Left colon (tissue), 2 donors: ENCODE results near the gene DNAH2. TPM values are rescaled to one million over a fixed set of nuclear protein-coding genes. Genes with fewer than 3 reads are reported as not detected.
"Not testable (repeated sequence)": the region's sequence is repeated elsewhere in the genome, so short reads cannot be mapped to it uniquely, and the experiment has no call there.

ENCODE experiments used
- ATAC-seq: fragments of 200-7000 bp; cut with Tn5 transposase; one replicate; pipeline ENCODE4 v1.9.1; 2020; ENCODE audit warnings: mild to moderate bottlenecking, moderate library complexity
- DNase-seq, 2 donors: peaks; one replicate each; pipeline ENCODE4 v3.0.0-alpha.2; 2020
- intact Hi-C, 2 donors: fragments of 100-400 bp; cut with DNase I in 1 of 2; cut with micrococcal nuclease in 1 of 2; formaldehyde crosslinking; loops; one replicate each; pipeline versions ENCODE4 v1.11.2 to v1.14.0; 2022; cut with DNase I, micrococcal nuclease
- total RNA-seq, 2 donors: library from RNA; stranded (reverse); fragmentation: NEBNext Ultra II Directional; extraction: Animal tissue kit (Norgen Biotek cat#: 25700); gene quantifications; one replicate each; pipeline ENCODE4 v1.2.1, GENCODE V29; 2021
- donor health status: DM: no; HTN: no; CAD: no.
- donor health status: DM: yes; HTN: yes; CAD: no.

The DNAH2 gene
- total RNA-seq, 2 donors from 2014 or later, result 0.22 to 0.61 TPM

DNA sequence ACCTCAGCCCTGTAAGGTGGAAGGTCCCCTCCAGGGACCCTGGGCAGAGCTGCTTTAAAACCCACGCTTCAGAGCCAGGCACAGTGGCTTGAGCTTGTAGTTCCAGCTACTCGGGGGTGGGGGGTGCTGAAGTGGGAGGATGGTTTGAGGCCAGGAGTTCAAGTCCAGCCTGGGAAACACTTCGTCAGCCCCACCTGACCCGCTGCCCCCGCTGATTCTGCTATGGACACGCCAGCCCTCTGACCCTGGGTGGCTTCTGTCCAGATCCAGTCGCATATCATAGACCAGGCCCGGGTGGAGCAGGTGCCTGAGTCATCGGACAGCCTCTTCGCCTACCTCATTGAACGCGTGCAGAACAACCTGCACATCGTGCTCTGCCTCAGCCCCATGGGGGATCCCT lies 81.3 kb downstream of the DNAH2 start:
- DNase-seq, result no peak
- no peak for ATAC-seq
- intact Hi-C loops, result no loop called here

DNA sequence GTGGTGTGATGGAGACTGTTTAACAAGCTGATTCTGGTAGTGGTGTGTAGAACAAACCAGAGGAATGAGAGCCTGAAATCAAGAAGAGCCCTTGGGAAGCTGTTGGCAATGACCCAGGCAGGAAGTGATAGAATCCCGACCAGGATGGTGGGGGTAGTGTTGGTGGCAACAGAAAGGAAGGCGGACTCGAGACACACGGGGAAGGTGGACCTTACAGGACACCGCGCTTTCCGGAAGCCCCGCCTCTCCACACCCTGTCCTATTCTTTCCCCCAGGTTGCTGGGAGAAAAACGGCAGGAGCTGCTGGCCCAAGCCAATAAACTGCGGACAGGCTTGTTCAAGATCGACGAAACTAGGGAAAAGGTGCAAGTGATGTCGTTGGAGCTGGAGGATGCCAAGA lies 86.4 kb downstream of the DNAH2 start:
- peak; percentile 97 for ATAC-seq
- intact Hi-C loops, result no loop called here
- peak; percentile 82 to 92 for DNase-seq

DNA sequence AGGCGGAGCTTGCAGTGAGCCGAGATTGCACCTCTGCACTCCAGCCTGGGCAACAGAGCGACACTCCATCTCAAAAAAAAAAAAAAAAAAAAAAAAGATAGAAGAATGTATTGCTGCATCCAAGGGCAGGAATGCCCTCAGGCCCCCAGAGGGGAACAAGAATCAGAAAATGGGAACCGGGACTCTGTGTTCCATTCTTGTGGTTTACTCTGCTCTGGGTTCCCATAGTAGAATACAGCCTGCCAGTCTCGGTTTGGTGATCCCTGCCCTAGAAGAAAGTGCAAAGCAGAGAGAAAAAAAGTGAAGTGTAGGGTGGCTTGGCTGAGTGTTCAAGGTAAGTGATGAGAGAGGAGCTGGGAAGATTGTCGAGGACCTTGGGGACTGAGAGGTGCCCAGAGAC lies 89.0 kb downstream of the DNAH2 start:
- DNase-seq (no peak), ATAC-seq (no peak)
- intact Hi-C loops, result no loop called here

DNA sequence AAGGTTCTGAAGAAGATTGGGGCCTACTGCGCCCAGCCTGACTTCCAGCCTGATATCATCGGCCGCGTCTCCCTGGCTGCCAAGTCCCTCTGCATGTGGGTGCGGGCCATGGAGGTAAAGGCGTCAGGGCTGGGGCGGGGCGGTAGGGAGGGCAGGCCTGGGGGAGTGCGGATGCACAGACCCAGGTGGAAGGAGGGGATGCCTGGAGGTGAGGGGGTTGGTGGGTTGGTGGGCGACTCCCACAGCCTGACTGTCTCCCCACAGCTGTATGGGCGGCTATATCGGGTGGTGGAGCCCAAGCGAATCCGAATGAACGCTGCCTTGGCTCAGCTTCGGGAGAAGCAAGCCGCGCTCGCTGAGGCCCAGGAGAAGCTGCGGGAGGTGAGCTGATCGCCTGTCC lies 89.7 kb downstream of the DNAH2 start:
- intact Hi-C loops, result no loop called here
- DNase-seq (no peak), ATAC-seq (no peak)

DNA sequence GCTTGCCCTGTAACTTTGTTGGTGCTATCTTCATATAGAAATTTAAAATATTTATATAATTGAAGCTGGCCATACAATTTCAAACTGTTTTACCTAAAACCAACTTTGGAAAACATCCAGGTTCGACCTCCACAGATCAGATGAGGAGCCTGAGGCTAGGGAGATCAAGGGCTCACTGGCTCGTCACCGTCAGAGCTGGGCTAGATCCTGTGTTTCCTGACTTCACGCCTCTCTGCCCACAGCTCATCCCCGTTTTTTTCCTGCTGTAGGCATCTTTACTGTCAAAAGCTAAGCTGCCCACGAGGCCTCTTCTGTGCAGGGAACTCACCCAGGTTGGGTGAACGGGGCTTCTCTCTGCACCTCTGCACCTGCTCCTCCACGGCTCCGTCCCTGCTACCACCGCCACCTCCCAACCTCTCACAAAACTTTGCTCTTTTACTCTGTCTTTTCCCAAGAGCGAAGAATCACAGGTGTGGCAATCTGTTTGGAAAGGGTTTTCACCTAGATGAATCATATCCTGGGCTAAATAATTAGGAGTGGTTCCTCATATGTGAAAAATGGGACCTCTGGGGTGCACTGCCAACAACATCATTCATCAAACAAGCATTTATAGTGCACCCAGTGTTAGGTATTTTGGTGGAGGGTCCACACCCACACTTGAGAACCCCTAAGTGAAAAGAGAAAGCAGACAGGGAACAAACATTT lies 91.7 kb downstream of the DNAH2 start:
- intact Hi-C loops, result no loop called here
- ATAC-seq (peak; percentile 24), DNase-seq (no peak)

DNA sequence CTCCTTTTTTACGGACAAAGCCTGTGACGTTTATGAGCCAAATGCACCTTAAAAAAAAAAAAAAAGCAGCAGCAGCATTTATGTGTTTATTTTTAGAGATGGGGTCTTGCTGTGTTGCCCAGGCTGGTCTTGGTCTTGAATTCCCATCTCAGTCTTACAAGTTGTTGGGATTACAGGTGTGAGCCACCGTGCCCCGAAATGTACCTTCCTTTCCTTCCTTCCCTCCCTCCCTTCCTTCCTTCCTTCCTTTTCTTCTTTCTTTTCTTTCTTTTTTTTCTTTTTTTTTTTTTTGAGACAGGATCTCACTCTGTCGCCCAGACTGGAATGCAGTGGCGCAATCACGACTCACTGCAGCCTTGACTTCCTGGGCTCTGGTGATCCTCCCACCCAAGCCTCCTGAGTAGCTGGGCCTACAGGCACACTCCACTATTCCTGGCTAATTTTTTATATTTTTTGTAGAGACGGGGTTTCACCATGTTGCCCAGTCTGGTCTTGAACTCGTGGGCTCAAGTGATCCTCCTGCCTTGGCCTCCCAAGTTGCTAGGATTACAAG lies 92.3 kb downstream of the DNAH2 start:
- DNase-seq, ATAC-seq, intact Hi-C loops: not testable (repeated sequence)

DNA sequence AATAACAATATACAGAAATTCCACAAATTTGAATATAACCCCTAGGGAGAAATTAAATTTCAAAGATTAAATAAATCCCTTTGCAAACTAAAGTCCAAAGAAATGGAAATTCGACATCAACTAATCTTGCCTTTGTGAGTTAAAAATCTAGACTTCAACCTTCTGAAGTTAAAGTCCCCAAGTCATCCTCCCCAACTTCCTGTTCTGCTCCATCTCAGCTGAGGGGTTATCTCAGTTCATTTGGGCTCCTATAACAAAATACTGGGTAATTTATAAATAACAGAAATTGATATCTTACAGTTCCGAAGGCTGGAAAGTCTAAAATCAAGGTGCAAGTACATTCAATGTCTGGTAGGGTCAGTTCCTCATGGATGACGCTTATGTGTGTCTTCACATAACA lies 93.7 kb downstream of the DNAH2 start:
- ATAC-seq (no peak), DNase-seq (no peak)
- intact Hi-C loops, result no loop called here

DNA sequence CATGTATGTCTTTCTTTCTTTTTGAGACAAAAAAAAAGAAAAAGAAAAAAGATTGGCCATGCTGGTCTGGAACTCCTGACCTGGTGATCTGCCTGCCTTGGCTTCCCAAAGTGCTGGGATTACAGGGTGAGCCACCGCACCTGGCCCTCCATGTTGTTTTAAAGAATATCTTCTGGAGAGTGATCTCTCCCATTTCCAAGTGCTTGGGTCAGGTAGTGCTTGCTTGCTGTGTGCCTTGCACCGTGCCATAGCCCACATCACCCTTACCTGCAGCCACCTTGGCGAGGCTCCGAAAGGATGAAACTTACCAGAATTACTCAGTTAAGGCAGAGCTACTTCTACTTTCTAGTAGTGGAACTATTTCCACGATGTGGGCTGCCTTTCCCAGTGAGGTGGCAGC lies 97.4 kb downstream of the DNAH2 start:
- ATAC-seq (no peak), DNase-seq (no peak)
- intact Hi-C loops, result no loop called here

DNA sequence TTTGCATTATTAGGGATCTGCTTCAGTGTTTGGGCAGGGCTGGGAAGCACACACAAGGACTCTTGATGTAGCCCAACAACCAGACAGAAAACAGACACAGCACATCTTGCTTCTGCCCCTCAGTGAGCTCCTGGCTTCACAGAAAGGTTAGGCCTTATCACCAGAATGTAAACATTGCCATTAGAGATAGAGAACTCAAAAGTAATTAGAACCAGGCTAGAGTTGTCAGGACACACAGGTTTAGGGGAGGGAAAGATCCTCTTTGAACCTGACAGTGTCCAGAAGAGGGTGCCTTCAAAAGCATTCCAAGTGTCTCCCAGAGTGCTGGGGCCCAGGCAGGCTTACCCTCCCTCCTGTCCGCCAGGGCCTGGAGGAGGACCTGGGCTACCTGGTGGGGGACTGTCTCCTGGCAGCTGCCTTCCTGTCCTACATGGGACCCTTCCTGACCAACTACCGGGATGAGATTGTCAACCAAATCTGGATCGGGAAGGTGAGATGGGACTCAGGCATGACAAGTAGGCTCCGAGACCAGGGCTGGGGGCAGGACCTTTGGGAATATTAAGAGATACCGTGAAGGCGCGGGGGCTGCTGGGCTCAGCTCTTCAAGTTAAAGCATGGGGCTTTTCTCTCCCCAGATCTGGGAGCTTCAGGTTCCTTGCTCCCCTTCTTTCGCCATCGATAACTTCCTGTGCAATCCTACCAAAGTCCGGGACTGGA lies 99.5 kb downstream of the DNAH2 start:
- ATAC-seq (no peak), DNase-seq (no peak)
- intact Hi-C loops, result no loop called here

DNA sequence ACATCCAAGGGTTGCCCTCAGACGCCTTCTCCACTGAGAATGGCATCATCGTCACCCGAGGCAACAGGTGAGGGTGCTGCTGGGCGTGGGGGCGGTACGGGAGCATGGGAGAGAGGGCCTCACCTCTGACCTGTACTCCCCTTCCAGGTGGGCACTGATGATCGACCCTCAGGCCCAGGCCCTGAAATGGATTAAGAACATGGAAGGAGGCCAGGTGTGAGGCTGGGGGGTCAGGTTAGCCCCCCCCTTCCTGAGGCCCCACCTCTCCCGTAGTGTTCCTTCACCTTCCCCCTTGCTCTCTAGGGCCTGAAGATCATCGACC lies 100.1 kb downstream of the DNAH2 start:
- intact Hi-C loops, result no loop called here
- no peak for ATAC-seq

DNA sequence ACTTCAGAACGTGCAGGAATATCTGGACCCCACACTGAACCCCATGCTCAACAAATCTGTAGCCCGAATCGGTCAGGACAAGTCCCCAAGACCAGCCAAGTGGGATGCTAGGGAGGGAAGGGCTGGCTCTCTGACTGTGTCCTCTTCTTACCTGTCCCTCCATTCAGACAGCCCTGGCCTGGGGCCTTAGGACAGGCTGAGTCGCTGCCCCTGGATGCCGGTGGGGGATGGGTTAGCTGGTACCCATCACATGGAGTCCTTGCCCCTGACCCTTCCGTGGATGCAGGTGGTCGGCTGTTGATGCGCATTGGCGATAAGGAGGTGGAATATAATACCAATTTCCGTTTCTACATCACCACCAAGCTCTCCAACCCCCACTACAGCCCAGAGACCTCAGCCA lies 100.5 kb downstream of the DNAH2 start:
- ATAC-seq (no peak), DNase-seq (no peak)
- intact Hi-C loops, result no loop called here

More for the DNA sequence above, 100.1 kb downstream of the DNAH2 start:
- no peak for DNase-seq

DNA sequence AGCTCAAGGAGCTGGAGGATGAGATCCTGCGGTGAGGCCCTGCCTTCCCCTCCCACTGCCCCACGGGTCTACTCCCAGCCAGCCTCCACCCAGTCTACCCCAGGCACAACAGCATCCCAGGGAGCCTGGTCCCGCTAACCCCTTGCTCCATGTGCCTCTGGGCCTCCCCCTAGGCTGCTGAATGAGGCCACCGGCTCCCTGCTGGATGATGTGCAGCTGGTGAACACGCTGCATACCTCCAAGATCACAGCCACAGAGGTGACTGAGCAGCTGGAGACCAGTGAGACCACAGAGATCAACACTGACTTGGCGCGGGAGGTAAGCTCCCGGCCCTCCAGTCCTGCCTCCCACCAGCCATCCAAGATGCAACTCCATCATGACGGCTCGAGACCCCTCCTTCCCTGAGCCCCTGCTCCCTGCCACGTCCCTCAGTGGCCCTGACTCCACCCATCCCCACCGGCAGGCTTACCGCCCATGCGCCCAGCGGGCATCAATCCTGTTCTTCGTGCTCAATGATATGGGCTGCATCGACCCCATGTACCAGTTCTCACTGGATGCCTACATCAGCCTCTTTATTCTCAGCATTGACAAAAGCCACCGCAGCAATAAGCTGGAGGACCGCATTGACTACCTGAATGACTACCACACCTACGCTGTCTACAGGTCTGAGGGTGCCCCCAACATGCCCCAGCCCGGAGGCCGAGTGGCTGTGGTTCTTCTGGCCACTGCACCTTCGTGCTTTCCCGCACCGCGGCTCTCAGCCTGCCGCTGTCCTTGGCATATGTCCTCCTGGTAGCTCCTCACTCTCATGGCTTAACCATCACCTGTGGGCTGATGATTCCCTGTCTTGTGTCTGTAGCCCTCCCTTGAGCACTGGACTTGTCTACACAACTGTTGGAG lies 101.5 kb downstream of the DNAH2 start:
- intact Hi-C loops, result no loop called here
- ATAC-seq (no peak), DNase-seq (no peak)

DNA sequence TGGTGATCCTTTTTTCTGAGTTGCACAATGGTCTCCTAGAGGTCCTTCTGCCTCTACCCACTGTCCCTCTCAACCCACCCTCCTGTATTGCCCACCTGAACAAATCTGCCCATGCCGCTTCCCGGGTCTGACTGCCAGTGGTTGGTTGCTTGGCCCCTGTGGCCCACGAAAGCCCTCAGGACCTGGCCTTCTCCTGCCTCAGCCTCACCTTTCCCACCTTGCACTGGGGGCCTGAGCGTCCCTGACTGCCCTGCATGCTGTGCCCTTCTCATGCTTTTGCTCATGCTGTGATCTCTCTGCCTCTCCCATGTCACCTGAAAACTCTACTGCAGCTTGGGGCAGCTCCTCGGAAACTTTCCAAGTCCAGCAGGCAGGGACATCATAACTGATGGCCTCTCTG lies 102.7 kb downstream of the DNAH2 start:
- DNase-seq, result no peak
- intact Hi-C loops, result no loop called here

DNA sequence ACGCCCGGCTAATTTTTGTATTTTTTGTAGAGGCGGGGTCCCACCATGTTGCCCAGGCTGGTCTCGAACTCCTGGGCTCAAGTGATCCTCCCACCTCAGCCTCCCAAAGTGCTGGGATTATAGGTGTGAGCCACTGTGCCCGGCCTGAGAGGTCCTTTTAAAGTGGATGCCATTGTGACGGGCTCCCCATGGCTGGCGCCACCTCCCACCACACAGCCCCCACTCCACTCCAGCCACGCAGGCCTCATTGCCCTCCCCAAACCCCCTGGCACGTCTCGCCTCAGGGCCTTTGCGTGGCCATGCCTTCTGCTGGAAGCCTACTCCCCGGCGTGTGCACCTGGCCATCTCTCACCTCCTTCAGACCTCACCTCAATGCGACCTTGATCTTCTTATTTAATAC lies 104.6 kb downstream of the DNAH2 start:
- intact Hi-C loops, result no loop called here
- ATAC-seq, result no peak
- DNase-seq, result no peak

More for the DNA sequence above, 102.7 kb downstream of the DNAH2 start:
- no peak for ATAC-seq

DNA sequence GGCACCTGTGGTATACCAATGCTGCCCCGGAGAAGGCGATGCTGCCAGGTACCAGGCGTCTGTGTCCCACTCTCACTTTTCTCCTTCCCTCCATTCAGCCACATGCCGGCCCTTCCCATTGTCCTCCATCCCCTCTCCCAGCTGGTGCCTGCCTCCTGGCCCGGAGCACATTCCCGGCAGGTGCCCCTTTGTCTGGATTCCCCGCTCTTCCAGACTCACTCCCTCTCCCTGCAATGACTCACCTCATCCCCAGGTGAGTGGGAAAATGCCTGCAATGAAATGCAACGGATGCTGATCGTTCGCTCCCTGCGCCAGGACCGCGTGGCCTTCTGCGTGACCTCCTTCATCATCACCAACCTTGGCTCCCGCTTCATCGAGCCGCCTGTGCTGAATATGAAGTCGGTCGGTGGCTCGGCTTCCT lies 106.0 kb downstream of the DNAH2 start:
- intact Hi-C loops, result no loop called here
- no peak for ATAC-seq
- no peak for DNase-seq

DNA sequence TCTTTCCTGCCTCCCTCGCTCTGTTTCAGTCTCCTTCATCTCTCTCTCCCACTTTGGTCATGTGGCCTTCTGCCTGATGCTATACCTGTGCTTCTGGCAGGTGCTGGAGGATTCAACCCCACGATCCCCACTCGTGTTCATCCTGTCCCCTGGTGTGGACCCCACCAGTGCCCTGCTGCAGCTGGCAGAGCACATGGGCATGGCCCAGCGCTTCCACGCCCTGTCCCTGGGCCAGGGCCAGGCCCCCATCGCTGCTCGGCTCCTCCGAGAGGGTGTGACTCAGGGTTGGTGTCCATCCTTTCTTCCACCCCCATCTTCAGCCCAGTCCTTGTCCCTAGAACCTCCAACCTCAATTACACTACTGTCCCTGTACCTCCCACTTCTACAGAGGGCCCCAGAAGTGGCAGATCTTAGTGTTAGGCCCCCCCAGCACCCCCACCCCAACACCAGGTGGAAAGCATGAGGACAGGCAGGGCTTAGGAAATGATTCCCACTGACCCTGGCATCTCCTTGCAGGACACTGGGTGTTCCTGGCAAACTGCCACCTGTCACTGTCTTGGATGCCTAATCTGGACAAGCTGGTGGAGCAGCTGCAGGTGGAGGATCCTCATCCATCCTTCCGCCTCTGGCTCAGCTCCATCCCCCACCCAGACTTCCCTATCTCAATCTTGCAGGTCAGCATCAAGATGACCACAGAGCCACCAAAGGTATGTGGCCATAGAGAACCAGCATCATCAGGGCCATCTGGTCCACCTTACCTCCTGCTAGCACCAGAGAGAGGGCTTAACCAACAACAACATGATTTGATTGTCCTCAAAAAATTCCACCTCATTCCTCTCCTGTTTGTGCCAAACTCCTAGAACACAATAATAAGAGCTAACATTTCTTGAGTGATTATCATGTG lies 106.7 kb downstream of the DNAH2 start:
- no peak for DNase-seq
- ATAC-seq, result no peak
- intact Hi-C loops, result no loop called here

DNA sequence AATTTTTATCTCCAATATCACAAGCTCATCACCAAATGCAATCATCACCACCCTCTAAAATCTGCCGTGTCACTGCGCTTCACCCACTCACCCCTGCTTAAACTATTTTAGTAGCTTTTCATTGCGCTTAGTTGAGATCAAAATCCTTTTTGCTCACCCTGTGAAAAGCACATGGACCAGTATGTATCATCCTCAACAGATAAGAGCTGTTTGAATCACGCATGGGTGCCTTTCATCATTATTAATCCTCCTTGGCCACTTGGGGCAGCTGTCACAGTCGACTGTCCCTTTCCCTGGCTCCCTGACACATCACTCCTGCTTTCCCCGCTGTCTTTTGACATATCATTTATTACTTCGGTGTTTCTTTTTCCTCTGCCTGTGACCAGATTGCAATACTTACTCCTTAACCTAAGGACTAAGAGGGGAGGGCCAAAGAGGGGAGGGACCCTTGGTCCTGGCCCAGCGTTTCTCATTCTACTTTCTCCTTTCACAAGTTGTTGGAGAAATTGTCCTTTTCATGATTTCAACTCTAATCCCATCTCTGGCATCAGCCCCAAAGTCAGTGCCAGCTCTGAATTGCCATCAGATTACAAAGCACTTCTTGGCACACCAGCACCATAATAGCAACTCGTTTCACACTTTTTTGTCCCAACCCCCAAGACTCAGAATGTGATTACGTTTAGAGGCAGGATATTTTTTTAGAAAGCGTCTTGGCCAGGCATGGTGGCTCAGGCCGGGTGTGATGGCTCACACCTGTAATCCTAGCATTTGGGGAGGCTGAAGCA lies 107.9 kb downstream of the DNAH2 start:
- peak; percentile 37 for ATAC-seq
- intact Hi-C loops, result no loop called here
- DNase-seq, result peak in 1 of 2 donors; percentile 8

DNA sequence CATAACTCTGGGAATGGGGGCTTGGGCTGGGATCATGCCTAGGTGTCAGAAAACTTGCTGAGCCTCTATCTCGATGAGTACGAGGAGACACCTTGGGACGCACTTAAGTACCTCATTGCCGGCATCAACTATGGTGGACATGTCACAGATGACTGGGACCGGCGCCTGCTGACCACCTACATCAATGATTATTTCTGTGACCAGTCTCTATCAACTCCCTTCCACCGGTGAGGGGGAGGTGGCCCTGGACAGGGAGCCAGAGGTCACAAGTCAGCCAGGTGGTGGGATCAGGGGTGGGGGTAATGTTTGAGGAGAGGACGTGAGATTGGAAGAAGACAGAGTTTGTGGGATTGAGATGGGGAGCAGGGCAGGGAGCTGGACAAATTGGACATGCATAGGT lies 113.1 kb downstream of the DNAH2 start:
- ATAC-seq (no peak), DNase-seq (peak in 1 of 2 donors; percentile 18)
- intact Hi-C loops, result no loop called here
